ENCODE data around the gene POPDC2.

GRCh38 chr3:119697394-119697793 lies 37.0 kb upstream of the POPDC2 start:
- TF ChIP-seq CTCF (IDR thresholded peaks at IDR 0.05): no peak
- TF ChIP-seq POLR2A (IDR thresholded peaks at IDR 0.05): no peak
- TF ChIP-seq POLR2AphosphoS5 (IDR thresholded peaks at IDR 0.05): no peak
